ENCODE data around the gene PRODH2.
"Not testable (repeated sequence)": the region's sequence is repeated elsewhere in the genome, so short reads cannot be mapped to it uniquely, and the experiment has no call there.

The PRODH2 gene

DNA sequence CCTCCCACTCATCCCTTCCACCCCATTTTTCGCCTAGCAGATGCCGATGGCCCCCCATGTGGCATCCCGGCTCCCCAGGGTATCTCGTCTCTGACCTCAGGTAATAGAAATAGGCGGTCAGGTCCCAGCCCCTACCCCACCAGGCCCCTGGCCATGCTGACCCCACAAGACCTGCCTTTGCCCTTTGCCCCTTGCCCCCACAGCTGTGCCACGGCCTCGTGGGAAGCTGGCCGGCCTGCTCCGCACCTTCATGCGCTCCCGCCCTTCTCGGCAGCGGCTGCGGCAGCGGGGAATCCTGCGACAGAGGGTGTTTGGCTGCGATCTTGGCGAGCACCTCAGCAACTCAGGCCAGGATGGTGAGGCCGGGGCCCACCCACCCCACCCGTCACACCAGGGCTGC lies 31.9 kb downstream of the PRODH2 start:
- no peak for DNase-seq

DNA sequence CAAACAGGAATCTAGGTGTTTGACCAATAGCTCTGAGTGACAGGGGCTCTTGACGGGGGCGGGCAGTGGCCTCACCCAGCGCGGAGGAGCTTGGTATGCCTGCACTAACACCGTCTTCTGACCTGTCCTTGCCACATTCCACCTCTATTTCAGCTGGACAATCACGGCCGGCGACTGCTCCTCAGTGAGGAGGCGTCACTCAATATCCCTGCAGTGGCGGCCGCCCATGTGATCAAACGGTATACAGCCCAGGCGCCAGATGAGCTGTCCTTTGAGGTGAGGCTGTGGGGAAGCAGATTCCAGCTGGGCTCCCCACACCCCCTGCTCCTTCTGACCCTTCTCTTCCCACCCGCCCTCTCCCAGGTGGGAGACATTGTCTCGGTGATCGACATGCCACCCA lies 32.6 kb downstream of the PRODH2 start:
- no peak for DNase-seq

GRCh38 chr19:35779033-35779432 lies 33.6 kb downstream of the PRODH2 start:
- DNase-seq = no peak

DNA sequence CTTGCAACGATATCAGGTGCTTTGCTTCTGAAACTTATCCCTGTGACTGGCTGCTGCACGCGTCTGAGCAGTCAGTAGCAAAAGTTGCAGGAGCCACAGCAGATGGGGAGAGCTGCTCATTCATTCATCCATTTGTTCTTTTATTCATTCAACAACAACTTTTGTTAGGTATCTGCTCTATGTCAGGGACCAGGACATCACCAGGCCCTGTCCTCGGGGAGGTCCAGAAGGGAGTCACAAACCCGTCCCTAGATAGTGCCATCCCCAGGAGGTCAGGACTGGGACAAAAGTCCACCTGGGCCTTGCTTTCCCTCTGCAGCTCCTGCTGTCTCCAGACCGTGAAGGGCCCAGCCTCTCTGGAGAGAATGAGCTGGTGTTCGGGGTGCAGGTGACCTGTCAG lies 34.7 kb downstream of the PRODH2 start:
- DNase-seq = no peak

DNA sequence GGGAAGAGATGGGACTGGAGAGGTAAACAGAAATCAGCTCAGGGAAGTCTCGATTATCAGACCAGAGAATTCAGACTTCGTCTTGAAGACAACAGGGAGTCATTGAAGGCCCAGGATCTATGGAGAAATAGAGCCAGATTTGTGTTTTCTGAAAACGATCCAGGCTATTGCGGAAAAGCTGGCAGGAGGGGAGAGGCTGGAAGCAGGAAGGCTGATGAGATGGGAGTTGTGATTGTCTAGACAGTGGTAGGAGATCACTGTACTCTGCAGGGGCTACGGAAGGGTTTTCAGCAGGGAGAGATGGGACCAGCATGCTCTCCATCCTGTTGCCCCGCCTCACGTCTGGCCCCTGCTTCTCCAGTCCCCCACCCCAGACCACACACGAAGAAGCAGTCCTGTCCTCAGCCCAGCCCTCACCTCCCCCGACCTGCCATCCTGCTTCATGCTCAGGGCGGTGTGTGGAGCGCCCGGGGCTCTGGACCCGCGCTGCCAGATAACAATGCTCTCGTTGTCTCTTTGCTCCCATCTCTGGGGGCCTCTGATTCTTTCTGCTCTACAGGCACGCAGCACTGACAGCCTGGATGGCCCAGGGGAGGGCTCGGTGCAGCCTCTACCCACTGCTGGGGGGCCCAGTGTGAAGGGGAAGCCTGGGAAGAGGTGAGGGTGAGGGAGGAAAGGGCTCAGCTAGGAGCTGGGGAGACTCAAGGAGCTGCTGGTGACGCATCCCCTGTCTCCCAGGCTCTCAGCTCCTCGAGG lies 35.4 kb downstream of the PRODH2 start:
- DNase-seq = no peak

GRCh38 chr19:35776102-35776788 lies 36.4 kb downstream of the PRODH2 start:
- DNase-seq = no peak

DNA sequence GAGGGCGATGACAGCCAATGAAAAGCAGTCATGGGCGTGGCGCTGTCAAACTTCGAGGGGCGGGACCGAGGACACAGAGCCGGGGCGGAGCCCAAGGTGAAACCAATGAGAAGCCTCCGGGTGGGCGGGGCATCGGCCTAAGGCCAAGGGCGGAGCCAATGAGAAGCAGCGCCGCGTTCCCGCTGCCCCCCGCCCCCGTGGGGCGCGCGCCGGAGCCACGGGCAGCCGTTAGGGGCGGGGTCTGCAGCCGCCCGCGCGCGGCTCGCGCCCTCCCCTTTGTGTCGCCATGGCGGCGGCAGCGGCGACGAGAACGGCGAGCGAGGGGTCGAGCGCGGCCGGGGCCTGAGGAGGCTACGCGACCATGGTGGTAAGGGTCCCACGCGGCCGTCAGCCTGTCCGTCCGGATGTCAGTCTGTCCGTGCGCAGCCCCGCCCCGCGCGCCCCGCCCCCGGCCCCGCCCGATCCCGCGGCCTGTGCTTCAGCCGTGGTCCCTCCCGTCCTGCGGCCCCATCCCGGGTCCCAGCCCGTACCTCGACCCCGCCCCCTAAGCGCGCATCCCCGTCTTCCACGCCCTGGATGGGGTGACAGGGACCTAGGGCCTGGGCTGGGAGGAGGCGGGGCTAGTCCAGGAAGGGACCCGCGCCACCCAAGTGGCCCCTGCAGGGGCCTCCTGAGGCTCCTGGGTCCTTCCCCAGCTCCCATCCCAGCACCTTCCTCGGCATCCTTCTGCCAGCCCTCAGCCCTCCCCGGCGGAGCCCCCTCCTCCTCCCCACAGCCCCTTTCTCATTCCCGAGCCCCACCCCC lies 37.1 kb downstream of the PRODH2 start, which contains the start of gene ARHGAP33:
Gene ARHGAP33, plus strand, starts transcription at position 267 of the 804 bp plus-strand sequence. Its CDS starts 95 bp downstream, at position 362.
- DNase-seq = peak; percentile 99

DNA sequence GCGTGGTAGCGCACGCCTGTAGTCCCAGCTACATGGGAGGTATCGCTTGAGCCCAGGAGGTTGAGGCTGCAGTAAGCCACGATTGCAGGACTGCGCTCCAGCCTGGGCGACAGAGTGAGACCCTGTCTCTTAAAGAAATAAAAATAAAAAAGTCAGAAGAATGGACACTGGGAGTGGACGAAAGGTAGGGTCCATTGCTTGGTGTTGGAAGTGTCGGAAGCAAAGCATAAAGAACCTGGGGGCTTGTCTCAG lies 37.7 kb downstream of the PRODH2 start:
- no peak for DNase-seq

DNA sequence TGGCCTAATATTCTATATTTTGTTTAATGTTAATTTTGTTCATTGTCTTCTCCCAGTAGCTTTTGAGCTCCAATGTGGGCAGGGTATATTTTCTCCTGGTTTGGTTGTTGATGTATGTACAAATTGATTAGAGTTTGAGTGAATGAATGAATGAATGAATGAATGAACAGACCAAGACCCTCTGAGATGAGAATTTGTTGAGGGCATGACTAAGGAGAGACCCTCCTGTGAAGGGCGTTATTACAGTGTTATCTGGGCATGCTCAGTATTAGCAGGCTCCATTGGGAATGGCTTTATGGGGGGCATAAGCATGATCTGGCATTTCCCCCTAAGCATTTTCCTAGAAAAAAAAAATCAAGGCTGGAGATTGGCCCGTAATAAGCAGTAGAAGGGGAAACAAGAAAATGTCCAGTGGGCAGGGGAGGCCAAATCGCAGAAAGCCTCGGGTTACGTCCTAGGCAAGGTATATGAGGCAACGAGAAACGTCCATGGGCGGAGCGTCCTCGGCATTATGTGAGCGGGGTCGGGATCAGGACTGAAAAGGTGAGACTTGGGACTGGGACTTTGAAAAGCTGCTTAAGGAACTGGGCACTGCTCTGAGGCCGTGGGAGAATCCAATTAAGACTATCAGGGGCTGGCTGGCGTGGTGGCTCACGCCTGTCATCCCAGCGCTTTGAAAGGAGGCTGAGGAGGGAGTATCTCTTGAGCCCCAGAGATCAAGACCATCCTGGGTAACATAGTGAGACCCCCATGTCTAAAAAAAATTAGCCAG lies 38.2 kb downstream of the PRODH2 start:
- no peak for DNase-seq

DNA sequence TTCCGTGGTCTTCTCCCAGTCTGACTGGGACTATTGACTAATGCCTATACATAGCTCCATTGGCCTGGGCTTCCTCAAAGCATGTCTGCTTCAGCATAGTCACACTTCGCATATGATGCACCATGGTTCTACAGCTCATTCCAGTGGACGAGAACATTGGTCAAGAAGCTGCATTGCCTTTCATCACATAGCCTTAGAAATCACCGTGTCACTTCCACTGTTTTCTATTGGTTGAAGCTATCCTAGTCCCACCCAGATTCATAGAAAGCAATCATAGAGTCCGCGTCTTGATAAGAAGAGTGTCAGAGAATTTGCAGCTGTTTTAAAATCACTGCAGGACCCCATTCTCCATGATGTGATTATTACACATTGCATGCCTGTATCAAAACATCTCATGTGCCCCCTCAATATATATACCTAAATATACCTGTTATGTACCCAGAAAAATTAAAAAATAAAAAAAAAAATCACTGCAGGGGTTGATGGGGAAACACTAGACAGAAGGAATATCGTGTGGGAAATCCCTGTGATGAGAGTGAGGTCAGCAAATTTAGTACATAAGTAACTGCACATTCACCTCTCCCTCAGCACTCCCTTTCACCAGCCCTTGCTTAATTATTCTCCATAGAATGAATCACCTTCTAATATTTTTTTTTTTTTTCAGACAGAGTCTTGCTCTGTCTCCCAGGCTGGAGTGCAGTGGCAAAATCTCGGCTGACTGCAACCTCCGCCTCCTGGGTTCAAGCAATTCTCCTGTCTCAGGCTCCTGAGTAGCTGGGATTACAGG lies 39.4 kb downstream of the PRODH2 start:
- DNase-seq = no peak

DNA sequence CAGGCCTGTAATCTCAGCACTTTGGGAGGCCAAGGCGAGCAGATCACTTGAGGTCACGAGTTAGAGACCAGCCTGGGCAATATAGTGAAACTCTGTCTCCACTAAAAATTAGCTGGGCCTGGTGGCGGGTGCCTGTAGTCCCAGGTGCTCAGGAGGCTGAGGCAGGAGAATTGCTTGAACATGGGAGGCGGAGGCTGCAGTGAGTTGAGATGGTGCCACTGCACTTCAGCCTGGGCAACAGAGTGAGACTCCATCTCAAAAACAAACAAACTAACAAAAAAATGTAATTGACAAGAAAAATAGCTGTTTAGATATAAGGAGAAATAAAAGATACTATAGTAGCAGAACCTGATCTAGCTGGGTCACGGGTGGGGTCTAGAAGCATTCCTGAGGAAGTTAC lies 40.3 kb downstream of the PRODH2 start:
- not testable (repeated sequence) for DNase-seq

GRCh38 chr19:35768082-35768421 lies 44.6 kb downstream of the PRODH2 start:
- DNase-seq = no peak

DNA sequence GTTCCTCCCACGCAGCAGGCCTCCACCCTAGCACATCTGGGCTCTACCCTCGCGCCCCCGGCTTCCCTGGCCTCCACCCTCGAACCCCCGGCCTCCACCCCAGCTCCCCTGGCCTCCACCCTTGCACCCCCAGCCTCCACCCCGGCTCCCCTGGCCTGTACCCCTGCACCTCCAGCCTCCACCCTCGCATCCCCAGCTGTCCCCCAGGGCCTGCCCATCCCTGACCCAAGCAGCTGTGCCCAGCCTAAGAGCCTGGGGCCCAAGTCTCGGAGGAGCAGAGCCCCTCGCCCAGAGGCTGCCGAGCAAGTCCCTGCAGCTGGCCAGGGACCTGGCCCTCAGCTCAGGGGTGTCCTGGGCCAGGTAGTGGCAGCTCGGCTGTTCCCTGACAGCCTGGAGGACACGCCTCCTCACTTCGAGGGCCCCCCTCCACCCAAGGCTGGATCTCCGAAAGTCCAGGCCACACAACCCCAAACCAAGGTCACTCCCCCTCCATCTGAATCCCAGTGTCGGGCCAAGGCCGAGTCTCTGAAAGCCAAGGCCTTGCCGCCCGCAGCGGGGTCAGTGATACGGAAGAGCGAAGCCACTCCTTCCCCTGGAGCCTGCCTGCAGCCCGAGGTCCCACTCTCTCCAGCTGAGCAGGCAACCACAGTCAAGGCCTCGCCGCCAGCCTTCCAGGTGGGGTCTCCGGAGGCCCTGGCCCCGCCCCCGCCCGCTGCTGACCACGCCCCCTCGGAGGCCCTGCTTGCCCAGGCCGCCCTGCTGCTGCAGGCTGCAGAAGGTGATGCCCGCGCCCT lies 45.2 kb downstream of the PRODH2 start:
- DNase-seq = no peak

DNA sequence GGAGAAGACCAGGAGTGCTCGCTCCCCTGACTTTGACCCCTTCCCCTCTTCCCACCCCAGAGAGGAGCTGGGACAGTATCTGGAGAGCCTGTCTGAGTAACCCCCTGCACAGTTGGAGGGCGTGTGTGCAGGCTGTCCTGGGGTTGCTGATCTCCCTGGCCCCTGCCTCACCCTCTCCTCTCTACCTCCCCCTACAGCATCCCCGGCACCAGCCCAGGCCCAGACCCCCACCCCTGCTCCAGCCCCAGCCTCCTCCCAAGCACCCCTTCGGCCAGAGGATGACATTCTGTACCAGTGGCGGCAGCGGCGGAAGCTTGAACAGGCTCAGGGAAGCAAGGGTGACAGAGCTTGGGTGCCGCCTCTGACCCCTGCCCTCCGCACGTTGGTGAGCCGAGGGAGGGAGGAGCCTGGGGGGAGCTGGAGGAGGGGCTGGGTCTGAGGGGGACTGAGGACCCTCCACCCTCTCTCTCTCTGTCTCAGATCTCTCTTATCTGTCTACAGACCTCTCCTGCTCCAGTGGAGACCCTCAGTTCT lies 46.0 kb downstream of the PRODH2 start:
- no peak for DNase-seq

DNA sequence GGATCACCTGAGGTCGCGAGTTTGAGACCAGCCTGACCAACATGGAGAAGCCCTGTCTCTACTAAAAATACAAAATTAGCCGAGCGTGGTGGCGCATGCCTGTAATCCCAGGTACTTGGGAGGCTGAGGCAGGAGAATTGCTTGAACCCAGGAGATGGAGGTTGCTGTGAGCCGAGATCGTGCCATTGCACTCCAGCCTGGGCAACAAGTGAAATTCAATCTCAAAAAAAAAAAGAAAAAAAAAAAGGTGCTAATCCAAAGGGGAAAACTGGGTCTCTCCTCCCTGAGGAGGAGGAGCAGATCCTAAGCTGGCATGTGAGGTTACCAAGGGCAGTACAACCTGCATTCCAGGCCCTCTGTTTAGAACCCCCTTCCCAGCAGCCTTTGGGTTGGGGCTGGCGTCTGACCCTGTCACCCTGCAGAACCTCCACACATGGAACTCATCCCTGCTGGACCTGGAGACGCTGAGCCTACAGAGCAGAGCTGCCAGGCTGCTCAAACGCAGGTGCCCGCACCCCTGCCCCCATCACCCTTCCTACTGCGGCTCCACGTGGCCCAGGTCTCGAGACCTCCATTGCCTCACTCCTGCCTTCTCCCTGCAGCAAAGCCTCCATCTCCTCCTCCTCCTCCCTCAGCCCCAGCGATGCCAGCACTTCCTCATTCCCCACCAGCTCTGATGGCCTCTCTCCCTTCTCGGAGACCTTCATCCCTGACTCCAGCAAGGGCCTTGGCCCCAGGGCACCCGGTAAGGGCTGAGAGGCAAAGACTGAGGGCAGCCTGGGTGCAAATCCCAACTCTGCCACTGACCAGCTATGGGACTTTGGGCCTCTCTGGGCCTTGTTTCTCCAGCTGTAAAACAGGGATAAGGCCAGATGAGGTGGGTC lies 48.0 kb downstream of the PRODH2 start:
- DNase-seq = no peak

DNA sequence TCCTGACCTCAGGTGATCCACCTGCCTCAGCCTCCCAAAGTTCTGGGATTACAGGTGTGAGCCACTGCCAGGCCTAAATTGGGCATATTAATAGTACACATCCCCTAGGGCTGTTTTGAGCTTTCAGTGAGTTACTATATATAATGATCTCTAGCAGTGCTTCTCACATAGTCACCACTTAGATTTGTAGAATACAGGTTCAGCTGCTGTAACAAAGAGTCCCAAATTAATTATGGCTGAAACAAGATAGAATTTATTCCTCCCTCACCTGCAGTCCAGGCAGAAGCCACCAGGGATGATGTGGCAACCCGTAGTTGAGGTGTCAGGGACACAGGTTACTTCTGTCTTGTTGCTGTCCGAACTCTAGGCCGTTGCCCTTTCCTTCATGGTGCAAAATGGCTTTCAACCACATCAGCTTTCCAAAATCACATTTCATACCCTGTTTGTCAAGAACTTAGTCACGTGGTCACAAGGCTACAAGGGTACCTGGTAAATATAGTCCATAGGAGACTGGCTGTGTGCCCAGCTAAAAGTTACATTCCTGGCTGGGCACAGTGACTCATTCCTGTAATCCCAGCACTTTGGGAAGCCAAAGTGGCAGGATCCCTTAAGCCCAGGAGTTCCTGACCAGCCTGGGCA lies 51.8 kb downstream of the PRODH2 start:
- no peak for DNase-seq

DNA sequence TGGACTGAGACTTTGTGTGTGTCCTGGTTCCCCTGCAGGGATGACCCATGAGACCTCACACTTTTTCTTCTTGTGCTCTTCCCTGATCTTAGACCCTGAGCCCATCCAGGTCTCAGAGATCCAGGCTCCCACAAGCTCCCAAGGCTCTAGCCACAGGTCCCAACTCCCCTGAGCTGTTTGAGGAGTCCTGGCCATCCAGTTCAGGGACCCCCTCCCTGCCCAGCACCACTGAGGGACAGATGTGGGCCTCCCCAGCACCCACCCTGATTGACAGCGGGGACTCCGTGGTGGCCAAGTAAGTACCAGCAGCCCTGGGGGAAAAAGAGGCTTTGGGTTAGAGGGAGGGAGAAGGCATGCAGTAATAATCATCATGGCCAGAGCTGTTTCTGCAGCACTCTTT lies 52.9 kb downstream of the PRODH2 start:
- no peak for DNase-seq

DNA sequence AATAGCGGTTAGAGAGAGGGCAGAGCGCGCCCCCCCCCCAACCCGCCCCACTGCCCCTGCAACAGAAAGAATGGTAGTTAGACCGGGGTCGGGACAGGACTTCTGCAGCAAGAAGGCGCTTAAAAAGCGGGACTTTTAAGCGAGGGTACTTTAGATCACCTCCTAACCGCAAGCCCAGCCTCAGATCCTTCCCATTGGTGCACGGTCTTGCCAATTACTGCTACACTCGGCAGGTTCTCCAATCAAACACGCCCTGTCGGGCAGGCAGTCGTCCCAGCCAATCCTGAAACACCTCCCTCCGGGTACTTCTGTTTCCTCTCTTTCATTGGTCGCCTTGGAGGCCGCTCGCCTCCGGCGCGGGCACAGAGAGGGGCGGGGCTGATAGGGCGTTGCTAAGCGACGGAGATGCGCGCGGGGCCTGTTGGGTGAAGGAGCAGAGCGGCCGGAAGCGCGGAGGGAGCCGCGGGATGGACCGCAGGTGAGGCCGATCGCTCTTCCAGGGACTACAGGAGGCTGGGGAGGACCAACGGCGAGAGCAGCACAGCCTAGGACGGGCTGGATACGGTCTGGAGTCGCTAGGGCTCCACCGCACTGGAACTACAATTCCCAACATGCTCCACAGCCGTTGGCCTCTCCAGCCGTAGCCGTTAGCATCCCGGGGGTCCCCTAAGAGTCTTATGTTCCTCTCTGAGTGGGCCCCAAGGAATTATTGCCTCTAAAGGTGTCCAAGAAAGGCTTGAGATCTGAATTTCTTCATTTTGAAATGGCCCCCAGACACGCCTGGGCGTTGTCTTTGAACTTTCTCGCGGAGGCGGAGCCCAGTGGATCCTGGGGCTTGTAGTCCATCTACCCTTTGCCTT lies 54.7 kb downstream of the PRODH2 start, which contains the start of gene PROSER3:
Gene PROSER3, plus strand, starts transcription at position 428 of the 860 bp plus-strand sequence. Its CDS starts 40 bp downstream, at position 468.
- peak; percentile 97 for DNase-seq
